HG03066 (cell line): ENCODE results near the gene SNAPC4.
"Not testable (repeated sequence)": the region's sequence is repeated elsewhere in the genome, so short reads cannot be mapped to it uniquely, and the experiment has no call there.

Experiments
- ATAC-seq: cut with Tn5 transposase; IDR thresholded peaks from one replicate; pipeline ENCODE4 v1.9.1; 2021; ENCODE audit warnings: low read depth; ENCODE audit not compliant: unreplicated experiment

Gene SNAPC4

GRCh38 chr9:136434580-136435169, 34.7 kb upstream of the SNAPC4 start:
- ATAC-seq = no peak

DNA sequence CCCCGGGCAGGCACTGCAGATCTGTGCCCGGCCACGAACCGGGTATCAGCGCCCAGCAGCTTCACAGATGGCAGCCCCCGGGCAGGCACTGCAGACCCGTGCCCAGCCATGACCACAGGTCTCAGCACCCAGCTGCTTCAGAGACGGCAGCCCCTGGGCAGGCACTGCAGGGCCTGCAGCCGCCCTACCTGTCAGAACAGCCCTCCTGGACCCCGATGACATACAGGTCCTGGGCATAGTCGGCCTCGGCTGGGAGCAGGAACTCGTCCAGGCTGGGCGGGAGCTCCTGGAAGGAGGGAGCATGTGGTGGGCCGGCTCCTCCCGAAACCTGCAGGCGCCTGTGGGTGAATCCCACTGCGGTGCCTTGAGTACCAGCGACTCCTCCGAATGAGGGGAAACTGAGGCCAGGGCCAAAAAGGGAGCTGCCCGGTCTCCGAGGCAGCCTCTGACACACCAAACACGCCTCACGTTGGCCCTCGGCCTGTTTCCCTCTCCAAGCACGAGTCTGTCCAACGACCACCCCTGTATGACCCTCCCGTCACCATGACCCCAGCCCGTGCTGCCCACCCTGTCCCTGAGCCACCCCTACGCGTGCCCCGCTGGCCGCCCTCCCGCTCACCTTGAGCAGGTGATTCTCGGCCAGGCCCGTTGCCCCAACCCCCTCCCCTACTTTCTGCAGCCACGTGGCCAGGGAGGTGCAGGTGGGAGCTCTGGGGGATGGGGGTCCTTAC, 34.0 kb upstream of the SNAPC4 start:
- ATAC-seq = no peak

DNA sequence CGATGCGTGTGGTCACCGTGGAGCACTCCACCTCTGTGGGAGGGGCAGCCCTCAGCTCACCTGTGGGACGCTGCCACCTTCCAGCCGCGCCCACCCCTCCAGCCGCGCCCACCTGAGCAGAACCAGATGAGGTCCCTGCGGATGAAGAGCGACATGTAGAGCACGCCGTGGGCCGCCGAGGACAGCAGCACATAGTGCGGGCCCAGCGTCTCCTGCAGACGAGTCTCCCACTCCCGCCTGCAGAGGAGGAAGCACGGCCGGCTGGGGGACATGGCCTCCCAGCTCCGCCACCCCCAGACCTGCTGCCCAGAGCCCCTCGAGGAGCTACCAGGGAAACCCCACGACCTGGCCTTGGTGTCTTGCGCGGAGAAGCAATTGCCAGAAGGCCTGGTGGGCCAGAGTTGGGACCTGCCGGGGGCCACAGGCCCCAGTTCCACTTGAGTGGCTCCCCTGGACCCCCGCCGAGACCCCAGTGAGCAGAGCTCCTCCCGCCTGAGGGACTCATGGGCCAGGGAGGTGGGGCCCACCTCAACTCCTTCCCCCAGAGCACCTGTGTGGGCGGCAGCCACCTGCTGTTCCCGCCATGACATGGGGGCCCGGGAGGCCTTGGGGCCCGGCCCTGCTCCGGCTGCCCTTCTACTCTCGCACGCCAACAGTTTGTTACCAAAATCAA, 33.2 kb upstream of the SNAPC4 start:
- ATAC-seq = no peak

- ATAC-seq = no peak
Measured at GRCh38 chr9:136432591-136432990, 32.6 kb upstream of the SNAPC4 start.

DNA sequence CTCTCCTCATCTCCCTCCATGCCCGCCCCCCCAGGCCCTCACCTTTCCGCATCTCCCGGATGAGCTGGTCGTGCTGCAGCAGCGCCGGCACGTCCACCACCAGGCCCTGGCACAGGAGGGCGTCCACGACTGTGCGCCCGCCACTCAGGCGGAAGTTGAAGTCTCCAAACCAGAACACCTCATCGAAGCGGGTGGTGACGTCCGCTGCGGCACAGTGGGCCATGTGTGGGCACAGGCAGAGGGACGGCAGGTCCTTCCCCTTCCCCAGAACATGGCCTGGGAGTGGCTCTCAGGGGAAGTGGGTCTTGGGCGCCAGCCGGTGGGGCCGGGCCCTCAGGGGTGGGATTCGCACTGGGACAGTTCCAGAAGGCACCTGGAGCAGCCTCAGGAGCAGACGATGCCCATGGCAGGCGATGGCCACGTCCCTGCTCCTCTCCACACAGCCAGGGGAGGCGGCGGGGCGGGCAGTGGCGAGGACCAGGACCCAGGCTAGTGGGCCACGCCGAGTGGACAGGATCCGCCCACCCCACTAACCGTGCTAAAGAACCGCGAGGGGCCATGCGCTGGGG, 31.9 kb upstream of the SNAPC4 start:
- ATAC-seq = no peak

DNA sequence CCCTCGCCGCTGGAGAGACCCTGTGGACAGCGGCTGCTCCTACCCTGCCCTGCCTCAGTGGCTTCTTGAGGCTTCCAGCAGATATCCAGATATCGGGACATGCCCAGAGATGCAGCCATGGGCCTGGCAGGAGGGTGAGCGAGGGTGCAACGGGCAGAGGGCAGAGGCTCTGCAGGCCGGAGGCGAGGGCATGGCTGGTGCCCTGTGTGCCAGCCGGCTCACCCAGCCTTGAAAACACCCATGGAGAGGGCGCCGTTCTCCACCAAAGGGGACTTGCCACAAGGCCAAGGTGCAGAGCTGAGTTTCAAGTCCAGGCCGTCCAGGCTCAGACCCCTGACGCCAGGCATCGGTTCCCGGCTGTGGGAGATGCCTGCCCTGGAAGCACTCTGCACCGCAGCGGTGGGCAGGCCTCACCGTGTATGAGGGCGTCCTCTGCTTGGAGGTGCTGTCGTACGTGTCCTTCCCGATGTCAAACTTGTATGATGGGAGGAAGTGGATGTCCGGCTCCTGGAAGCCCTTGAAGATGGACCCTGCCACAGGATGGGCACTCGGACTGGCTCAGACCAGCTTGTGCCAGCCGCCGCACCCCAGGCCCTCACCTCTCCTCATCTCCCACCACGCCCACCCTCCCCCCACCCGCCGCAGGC, 30.7 kb upstream of the SNAPC4 start:
- no peak for ATAC-seq

DNA sequence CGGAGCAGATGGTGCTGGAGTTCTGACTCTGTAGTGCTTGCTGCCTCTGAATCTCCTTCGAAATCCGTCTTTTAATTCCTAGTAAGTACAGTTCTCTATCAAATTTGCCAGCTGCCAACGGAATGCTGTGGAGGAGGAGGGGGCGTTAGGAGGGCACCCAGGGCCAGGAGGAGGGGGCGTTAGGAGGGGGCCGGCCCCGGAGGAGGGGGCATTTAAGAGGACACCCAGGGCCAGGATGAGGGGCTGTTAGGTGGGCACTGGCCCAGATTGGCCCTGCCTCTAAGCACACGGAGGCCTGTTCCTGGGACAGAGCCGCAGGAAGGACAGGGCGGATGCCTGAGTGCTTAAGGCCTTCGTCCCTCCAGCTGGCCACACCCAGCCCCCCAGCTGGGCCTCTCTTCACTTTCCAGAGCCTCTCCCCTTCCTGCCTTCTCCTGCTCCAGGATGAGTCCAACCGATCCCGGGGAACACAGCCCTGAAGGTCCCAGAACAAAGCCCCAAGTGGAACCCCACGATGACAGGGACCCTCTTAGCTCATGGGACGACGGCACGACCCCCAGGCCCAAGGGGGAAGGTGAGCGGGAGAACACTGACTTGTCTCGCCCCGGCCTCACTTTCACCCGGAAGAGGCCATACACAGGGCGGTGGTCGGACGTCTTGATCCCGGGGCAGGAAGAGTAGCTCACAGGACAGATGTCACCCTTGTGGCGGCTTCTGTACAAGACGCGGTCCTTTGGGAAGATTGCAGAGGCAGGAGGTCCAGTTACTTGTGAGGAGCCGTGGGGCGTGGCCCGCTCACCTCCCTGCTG, 29.9 kb upstream of the SNAPC4 start:
- no peak for ATAC-seq

DNA sequence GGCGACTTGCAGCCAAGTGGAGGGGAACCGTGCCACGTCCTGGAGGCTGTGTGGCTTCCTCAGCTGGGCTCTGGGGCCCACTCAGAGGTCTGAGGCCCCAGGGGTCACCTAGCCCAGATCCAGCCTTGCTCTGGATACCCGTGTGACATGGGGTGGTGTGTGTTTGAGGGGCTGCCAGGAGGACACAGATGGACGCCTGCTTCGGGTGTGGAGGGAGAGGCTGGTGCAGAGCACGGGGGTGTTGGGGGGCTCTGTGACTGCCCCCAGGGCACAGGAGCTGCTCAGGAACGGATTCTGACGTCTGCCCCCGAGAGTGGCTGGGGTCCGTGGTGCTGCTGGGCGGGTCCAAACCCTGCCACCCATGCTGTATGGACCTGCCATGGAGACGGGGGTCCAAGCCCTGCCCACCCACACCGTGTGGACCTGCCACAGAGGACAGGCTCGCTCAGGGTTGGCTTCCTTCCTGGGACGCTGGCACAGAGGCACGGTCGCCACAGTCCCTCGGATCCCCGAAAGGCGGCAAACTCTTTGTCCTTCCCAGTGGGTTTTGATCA, 29.2 kb upstream of the SNAPC4 start:
- no peak for ATAC-seq

DNA sequence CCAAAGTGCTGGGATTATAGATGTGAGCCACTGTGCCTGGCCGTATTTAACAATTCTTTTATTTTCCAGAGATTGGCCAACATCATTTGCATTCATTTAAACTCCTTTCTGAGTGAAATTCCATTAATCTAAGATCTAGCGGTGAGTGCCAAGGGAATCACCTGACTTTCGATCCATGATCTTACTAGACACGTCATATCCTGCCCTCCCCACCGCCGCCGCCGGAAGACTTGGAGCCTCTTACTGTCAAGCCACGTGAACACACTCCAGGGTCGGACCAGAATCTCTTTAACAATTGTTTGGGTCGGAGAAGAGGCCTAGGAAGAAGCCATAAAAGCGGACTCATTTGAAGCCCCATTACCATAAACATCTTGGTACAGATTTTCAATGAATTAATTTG, 26.8 kb upstream of the SNAPC4 start:
- ATAC-seq = no peak

DNA sequence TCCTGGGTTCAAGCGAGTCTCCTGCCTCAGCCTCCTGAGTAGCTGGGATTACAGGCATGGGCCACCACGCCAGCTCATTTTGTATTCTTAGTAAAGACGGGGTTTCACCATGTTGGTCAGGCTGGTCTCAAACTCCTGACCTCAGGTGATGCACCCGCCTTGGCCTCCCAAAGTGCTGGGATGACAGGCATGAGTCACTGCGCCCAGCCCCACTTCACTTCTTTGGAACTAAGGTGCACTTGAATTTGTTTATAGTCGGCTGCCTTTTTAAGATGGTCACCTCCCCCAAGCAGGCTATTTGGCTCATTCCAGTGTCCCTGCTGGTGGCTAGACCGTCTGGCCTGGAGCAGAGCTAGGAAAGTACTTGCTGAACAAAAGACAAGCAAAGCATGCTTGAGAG, 25.4 kb upstream of the SNAPC4 start:
- ATAC-seq = not testable (repeated sequence)

- no peak for ATAC-seq
Measured at GRCh38 chr9:136424750-136425362, 24.9 kb upstream of the SNAPC4 start.

DNA sequence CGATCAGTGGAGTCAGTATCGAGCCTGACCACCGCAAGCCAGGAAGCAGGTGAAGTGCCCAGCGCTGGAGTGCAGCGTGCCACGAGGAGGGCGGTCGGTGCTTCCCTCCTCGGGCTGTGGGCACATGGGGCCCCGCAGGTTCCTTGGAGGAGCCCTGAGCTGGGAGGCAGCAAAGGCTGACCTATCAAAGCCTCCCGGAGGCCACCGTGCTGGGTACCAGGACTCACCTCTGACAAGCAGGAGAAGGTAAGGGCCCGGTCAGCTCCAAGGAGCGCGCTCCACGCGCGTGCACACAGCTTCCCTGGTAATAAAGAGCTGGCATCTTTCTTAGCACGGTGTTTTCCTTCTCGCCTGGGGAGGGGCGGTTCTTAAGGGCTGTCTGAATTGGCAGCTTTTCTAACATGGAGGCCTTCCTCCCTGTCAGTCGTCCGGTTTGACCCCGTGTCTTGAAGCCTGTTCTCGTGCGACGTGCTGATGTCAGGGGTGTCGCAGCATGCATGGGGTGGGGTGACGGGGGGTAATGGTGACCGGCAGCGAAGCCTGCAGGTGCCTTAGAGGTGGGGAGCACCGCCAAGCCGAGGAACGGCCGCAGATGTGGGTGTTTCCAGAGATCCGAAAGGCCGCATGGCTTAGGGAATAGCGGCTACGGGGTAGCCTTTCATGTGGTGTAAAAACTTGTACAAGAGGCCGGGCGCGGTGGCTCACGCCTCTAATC, 23.6 kb upstream of the SNAPC4 start:
- no peak for ATAC-seq

DNA sequence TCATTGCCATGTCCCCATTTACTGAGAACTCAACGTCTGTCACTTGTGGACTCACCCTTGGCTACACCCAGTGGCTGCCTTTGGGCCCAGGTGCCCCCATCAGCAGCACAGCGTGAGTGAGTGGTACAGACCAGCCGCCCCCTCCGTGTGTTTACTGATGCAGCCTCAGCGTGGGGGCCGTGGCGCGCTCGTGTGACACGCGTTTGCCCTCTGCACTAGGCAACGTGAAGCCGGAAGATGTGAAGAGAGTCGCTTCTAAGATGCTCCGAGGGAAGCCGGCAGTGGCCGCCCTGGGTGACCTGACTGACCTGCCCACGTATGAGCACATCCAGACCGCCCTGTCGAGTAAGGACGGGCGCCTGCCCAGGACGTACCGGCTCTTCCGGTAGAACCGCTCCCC, 22.9 kb upstream of the SNAPC4 start:
- ATAC-seq = no peak

GRCh38 chr9:136421791-136422190, 21.8 kb upstream of the SNAPC4 start:
- no peak for ATAC-seq

DNA sequence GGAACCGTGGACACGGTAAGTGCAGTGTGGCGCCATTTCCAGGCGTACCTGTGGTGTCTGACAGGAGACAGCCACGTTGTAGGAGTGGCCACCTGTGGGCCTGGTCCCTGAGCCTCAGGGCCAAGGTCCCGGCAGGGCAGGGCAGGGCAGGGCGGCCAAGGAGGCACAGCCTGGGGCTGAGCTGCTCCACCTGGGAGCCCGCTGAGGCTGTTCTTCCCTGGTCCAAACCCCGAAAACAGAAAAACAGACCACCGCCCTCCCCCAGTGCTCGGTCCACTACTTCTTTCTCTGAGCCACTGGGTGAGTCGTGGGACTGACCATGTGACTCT, 19.1 kb upstream of the SNAPC4 start:
- ATAC-seq = no peak

DNA sequence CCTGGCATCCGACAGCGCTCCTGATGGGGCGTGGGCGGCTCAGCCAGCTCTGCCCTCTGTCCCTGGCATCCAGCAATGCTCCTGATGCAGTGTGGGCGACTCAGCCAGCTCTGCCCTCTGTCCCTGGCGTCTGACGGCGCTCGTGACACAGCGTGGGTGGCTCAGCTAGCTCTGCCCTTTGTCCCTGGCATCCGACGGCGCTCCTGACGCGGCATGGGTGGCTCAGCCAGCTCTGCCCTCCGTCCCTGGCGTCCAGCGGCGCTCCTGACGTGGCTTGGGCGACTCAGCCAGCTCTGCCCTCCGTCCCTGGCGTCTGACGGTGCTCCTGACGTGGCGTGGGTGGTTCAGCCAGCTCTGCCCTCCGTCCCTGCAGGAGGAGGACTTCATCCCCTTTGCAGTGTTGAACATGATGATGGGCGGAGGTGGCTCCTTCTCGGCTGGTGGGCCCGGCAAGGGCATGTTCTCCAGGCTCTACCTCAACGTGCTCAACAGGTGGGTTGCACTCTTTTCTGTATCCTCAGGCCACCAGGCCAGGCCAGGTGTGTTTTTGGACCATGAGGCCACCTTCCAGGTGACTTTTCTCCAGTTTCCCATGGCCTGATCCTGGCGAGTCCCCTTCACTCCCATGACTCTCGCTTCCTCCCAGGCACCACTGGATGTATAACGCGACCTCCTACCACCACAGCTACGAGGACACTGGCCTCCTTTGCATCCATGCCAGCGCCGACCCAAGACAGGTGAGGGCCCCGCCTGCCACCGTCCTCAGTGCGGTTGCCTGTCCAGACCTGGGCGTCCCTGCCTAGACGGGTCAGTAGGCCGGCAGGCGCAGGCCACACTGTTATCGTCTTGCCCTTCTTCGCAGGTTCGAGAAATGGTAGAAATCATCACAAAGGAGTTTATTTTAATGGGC, 18.5 kb upstream of the SNAPC4 start:
- no peak for ATAC-seq

GRCh38 chr9:136416914-136417313, 16.9 kb upstream of the SNAPC4 start:
- no peak for ATAC-seq

DNA sequence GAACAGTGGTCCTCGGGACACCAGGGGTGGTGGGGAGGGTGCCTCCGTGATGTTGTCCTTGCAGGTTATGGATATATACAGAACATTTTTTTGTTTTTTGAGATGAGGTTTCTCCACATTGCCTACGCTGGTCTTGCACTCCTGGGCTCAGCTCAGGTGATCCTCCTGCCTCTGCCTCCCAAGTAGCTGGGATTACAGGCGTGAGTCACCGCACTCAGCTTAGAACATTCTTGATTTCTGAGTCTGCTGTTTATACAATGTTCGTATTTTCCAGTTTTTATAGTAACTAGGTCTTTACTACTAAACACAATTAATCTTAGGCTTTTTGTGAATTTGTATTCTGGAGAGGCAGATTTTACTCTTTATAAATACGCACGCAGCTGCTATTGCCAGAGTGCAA, 16.5 kb upstream of the SNAPC4 start:
- no peak for ATAC-seq
